Epidermal melanocyte (primary cell): ENCODE data around the gene NOXO1.

Source experiments
- DNase-seq: peaks from one replicate; pipeline ENCODE4 v3.0.0; 2011; ENCODE audit warnings: low spot score; ENCODE audit not compliant: insufficient read length

The NOXO1 gene

GRCh38 chr16:1997494-1998359 lies 16.5 kb upstream of the NOXO1 start:
- DNase-seq, result no peak

GRCh38 chr16:1993731-1994131 lies 12.5 kb upstream of the NOXO1 start:
- DNase-seq, result no peak

GRCh38 chr16:1992704-1993317 lies 11.5 kb upstream of the NOXO1 start:
- DNase-seq, result no peak

- DNase-seq, result peak; percentile 98
Measured at GRCh38 chr16:1991948-1992703, 10.9 kb upstream of the NOXO1 start.

GRCh38 chr16:1991588-1991947 lies 10.3 kb upstream of the NOXO1 start:
- no peak for DNase-seq

- DNase-seq, result no peak
Measured at GRCh38 chr16:1991135-1991551, 9.9 kb upstream of the NOXO1 start.

GRCh38 chr16:1990351-1991134 lies 9.3 kb upstream of the NOXO1 start:
- no peak for DNase-seq

GRCh38 chr16:1990101-1990350 lies 8.8 kb upstream of the NOXO1 start:
- no peak for DNase-seq

GRCh38 chr16:1989209-1990100 lies 8.2 kb upstream of the NOXO1 start, which contains the start of gene SYNGR3:
SYNGR3 (plus strand) TSS chr16:1989970; CDS start chr16:1990103, 133 bp downstream.
- no peak for DNase-seq

- no peak for DNase-seq
Measured at GRCh38 chr16:1987198-1987597, 5.9 kb upstream of the NOXO1 start.

- no peak for DNase-seq
Measured at GRCh38 chr16:1985466-1986150, 4.3 kb upstream of the NOXO1 start.

GRCh38 chr16:1984347-1985225 lies 3.3 kb upstream of the NOXO1 start:
- DNase-seq, result no peak

- peak; percentile 99 for DNase-seq
Measured at GRCh38 chr16:1983544-1984346, 2.5 kb upstream of the NOXO1 start, which contains the start of gene GFER. GFER (plus strand) TSS chr16:1984193; CDS start chr16:1984219, 26 bp downstream.

- no peak for DNase-seq
Measured at GRCh38 chr16:1982991-1983543, 1.8 kb upstream of the NOXO1 start.

- DNase-seq, result no peak
Measured at GRCh38 chr16:1982013-1982433, 754 bp upstream of the NOXO1 start.

GRCh38 chr16:1980770-1981087 lies 540 bp downstream of the NOXO1 start:
- DNase-seq, result no peak

- no peak for DNase-seq
Measured at GRCh38 chr16:1980030-1980769, 1.1 kb downstream of the NOXO1 start.
